NCI-H128 (cell line): ENCODE data around the gene PAX2.
A peak's percentile ranks its signal among the peaks of the same experiment; 100 is the strongest.

Source experiments
- DNase-seq: peaks from one replicate; lab custom pipeline; 2025; ENCODE audit not compliant: unreplicated experiment; lab: John Stamatoyannopoulos, UW

PAX2 gene

GRCh38 chr10:100738055-100738827 lies 7.1 kb upstream of the PAX2 start:
- DNase-seq: no peak

DNA sequence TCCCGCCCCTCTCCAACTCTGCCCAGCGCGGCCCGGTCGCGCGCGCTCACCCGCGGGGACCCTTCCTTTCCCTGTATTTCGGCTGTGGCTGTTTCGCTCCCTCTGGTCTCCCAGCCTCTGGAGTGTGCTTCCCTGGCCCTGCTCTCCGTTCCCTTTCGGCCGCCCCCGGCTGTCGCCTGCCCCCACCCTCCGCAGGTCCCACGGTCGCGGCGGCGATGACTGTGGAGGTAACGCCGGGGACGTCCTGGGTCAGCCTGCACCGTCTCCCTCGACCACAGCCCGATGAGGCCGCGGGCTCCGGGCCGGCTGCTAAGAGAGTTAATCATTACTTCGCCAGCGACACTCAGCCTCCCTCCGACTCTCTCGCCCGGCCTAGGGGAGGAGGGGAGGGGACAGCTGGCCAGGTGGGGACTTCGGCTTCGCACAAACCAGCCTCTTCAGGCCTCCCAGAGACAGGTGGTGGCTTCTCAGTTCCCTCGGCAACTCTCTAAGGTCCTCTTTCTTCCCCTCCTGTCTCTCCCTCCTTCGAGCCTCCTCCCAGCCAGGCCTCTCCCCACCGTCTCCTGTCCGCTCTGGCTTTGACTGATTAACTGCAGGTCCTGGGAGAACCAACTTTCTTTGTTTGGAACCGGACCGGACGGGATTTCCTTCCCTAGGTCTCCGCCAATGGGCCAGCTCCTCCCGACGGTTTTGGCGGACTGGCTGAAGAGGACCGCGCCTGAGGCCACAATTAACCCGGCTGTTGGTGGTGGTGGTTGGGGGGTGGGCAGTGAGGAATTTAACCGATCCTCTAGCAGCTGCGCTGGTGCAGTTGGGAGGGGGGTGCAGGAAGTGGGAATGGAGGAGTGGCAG lies 5.6 kb upstream of the PAX2 start:
- DNase-seq: no peak

DNA sequence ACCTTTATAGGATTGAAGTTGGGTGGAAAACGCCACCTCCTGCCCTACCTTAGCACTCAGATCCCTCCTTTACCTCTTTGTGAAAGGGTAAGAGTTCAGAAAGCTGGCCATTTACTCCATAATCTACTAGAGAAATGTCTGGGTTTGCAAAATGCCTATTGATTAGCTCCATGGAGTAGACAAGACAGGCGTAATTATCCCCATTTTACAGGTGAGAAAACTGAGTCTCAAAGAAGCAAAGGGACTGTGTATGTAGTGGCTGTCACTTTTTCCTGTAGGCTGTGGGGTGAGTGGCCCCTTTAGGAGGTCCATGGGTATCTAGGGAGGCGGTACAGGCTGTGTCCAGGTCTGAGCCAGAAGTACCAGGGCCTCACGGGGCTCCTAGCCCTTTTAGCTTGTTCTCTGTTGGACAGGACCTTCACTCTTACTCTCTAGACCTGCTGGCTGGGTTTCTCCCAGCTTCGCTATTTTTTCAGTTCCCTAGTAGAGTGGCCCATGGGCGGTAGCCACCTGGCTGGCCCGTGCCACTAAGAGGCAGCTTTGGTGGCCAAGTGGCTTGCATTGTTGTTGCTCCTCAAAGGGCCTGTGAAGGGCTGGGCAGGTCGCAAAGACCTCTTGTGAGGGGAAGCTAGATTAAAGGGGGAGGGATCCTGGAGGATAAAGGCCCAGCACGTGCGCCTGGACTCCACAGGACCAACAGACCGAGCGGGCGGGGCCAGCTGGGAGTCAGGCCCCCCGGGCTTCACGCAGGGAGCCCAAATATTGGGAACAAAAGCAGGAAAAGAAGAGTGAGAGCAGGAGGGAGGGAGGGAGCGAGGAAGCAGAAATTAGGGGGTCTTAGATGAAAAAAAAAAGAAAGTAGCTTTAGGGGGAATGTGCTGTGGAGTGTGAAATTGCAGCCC lies 4.7 kb upstream of the PAX2 start:
- DNase-seq: no peak

- DNase-seq: no peak
Measured at GRCh38 chr10:100741378-100742075, 3.9 kb upstream of the PAX2 start.

DNA sequence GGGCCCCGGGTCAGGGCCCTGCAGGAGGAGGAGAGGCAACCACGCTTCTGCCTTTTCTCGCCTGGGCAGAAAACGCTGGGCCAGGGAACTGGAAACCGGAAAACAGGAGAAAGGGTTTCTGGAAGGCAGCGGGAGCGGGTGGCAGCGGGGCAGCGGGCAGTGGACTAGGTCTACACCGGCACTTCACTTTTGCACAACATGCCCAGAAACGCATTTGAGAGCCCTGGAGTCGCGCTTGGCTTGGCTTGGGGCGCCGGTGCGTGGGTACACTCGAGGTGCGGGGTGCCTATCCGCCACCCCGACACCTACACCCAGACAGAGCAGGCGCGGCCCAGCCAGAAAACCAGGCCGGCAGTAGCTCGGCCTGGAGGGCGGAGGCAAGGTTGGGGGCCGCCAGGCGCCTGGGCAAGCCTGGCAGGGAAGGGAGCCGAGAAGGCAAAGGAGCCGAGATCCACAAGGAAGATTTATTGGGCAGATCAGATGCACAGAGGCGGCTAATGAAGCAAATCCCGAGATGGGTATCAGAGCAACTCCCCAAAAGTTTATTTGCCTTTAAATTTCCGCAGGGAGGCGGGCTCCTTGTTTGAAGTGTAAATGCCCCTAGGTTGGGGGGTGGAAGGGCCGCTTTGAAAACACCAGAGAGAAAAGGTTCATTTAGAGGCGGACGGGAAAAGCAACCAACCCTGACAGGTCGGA lies 3.2 kb upstream of the PAX2 start:
- no peak for DNase-seq

GRCh38 chr10:100742936-100743335 lies 2.4 kb upstream of the PAX2 start:
- DNase-seq: no peak

DNA sequence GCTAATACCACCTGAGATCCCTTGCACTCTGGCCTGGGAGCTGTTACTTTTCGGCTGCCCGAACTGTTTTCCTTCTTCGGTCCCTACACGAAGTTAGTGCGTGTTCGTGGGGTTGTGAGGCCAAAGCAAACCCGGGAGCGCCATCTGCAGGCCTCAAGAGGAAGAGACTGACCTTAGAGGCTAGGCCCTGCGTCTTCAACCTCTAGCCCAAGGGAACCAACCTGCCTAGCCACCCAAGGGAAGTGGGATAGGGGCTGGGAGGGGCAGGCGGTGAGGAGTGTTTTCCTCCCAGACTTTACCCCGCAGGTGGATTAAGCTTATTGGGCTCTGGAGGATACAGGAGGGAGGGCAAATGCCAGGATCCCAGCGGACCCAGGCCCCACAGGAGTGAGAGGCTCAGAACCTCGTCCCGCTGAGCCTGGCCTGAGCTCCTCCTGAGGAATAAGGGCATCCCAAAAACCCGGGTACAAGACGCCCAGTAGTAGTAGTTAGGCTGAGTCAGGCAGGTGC lies 1.7 kb upstream of the PAX2 start:
- DNase-seq: peak; percentile 6

DNA sequence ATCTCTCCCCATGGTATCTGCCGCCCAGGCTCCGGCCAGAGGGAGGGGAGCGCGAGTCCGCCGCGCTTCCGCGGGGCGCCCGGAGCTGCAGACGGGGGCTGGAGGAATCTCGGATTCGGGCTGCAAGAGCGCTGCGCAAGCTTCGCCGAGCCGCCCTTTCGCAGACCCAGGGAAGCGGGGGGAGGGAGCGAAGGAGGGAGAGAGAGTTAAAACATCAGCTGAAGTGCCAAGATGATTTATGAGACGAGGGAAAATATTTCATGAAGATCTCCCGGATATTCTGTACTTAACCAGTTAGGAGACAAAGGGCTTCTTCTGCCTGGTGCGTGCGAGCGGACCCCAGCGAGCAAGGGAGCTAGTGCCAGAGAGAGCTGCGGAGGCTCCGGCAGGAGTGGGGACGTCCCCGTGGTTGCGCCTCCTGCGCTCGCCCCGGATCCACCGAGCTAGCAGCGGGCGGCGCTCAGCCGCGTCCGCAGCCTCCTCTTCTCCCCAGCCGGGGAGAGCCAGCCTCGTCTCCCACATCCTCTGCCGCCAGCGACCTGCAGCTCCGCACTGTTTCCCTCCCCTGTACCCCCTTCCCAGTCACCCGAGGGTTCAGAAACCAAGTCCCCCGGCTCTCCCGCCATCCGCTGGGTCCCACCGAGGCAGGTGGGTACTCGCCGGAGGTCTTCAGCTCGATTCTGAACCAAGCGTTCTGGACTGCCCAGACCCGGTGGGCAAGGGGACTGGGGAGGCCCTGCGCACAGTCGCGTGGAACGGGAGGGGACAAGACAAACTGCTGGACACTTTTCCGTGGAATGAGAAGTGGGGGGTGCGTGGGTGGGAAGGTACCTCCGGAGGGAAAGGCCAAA lies 1.0 kb upstream of the PAX2 start:
- DNase-seq: no peak

DNA sequence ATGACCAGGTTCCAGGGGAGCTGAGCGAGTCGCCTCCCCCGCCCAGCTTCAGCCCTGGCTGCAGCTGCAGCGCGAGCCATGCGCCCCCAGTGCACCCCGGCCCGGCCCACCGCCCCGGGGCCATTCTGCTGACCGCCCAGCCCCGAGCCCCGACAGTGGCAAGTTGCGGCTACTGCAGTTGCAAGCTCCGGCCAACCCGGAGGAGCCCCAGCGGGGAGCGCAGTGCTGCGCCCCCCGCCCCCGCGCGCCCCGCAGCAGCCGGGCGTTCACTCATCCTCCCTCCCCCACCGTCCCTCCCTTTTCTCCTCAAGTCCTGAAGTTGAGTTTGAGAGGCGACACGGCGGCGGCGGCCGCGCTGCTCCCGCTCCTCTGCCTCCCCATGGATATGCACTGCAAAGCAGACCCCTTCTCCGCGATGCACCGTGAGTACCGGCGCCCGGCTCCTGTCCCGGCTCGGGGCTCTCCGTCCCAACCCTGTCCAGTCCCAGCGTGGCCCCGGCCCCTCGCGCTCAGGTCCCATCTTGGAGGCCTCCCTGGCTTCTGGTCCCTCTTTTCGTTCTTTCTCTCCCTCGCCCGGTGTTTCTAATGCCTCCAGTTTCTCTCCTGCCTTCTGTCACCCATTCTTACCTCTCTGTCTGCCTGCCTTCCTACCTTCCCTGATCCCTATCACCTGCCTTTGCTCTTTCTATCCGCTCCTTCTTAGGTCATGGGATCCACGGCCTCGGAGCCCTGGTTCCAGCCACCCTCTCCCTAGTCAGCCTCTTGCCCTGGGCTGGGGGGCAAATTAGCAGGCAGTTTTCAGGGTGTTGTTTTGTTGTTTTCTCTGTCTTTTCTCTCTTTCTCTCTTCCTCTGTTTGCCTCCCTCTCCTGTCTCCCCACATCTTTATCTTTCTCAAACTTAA lies 751 bp downstream of the PAX2 start:
- no peak for DNase-seq

DNA sequence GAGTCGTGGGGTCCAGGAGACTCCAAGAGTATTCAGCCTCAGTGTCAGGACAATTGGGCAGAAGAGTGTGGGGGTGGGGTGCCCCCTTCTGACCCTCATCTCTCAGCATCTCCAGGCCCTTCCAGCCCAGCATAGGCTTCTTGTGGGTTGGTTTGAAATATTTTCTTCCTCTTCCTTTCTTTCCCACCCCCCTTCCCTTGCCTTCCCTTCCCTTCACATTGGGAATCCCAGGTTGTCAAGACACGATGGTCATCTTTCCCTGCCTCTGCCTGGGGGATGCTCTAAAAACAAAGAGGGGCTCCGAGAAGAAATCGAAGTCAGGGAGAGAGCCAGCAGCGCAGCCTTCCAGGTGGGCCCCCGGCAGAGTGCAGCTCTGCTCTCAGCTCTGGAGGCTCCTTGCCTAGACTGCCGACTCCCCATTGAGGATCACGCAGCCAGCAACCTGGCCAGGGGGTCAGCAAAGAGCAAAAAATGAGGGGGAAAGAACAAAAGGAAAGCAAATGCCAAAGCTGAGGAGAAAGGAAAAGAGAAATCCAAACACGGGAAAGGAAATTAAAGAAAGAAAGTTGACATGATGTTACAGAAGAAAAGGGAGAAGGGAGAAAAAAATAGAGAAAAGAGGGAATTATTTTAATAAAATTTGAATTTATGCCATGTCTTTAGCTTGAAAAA lies 1.5 kb downstream of the PAX2 start:
- DNase-seq: no peak

DNA sequence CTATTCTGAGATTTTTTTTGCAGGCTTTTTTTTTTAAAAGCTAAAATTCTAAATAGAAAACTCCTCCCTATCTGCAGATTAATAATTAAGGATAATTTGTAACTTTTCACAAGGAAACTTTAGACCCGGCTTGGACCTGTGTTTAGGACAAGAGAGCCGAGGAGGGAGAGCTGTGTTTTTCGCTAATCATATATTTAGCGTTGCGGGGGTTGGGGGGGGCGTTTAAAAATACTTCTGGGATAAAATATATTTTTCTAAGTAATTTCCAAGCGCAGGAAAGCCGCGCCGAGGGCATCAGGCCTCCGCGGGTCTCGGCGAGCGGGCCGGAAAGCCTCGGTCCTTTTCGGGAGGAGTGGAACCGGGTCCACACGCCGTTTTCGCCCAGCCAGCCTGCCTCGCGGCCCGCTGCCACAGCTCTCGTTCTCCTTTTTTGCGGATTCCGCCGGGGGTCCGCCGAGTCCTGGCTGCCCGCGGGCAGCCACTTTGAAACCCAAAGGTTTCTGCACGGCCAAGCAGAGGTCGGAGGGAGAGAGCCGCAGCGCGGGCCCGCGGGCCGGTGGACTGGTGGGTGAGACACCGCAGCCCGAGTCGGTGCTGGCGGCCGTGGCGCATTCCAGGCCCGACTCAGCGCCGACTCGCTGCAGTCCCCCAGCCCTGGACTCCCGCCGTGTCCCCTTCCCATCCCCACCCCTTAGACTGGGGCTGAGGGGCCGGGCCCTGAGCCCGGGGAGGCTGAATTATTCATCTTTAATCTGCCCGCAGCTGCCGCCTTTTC lies 2.3 kb downstream of the PAX2 start:
- DNase-seq: no peak

GRCh38 chr10:100748231-100749058 lies 3.1 kb downstream of the PAX2 start:
- DNase-seq: no peak

DNA sequence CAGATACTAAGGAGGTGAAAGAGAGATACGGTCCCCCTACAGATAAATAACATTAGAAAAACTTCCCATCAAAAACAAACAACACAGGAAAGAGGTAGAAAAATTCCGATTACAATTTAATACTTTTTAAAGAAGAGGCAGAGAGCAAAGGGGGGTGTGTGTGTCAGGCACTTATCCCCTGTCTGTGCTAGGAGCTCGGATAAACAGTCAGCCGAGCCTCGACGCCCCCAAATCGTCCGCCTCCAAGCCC lies 3.6 kb downstream of the PAX2 start:
- DNase-seq: no peak

GRCh38 chr10:100749309-100750217 lies 4.2 kb downstream of the PAX2 start:
- no peak for DNase-seq
